Hematopoietic multipotent progenitor cell treated with erythropoietin and hydrocortisone succinate and interleukin-3 and kit ligand, for 6 days (in vitro differentiated cells): Measurements from ENCODE around the gene CEACAM4.
A peak's percentile ranks its signal among the peaks of the same experiment; 100 is the strongest.

Experiments
- DNase-seq: peaks from one replicate; pipeline ENCODE4 v3.0.0-alpha.2; 2015

CEACAM4 gene

DNA sequence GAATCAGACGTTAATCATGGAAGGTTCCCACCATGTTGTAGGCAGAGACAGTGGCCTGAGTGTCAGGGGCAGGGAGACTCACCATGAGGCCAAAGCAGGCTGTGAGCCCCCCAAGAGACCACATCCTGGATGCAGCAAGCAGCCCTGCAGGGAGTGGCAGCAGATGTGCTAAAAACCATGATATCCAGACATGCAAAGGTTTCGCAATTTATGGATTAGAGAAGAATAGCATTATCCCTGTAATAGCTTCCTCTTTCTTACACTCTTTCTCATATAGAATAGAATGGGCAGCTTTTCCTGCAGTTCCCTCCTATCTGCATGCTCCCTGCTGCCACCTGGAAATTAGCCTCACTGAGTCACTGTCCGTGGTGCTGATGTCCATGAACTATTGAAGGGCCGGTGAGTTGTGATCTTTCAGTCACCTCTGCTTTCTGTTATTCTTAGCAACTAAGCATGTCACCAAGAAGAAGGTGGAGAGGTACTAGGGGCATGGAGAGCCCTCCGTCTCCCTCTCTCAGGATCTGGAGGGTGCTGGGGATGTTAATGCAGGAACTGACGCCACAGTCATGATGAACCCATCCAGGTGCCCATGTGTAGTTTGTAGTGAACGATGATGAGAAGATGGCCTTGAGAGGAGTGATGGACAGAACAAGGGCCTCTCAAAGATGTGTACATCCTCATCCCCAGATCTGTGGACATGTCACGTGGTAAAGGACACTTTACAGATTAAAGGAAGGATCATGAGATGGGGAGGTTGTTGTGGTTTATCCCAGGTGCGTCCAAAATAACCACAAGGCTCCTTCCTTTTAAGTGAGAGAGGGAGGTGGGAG, 9.9 kb downstream of the CEACAM4 start:
- peak; percentile 59 for DNase-seq

DNA sequence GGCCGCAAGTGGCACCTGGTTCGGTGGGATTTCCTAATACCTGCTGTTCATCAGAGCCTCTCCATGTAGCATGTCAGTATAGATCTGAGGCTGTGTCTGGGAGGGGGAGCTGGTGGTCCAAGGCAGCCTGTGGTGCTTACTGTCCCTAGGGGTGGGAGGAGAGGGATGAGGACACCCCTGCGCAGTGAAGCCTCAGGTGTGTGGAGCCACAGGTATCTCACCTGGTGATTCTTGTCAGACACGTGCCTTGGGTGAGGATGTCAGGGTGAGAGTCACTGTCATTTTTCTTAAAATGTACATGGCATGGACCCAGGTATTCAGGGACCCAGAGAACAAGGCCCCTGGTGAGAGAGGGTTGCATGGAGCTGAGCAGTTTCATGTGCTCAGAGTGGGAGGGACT, 11.7 kb downstream of the CEACAM4 start:
- no peak for DNase-seq

DNA sequence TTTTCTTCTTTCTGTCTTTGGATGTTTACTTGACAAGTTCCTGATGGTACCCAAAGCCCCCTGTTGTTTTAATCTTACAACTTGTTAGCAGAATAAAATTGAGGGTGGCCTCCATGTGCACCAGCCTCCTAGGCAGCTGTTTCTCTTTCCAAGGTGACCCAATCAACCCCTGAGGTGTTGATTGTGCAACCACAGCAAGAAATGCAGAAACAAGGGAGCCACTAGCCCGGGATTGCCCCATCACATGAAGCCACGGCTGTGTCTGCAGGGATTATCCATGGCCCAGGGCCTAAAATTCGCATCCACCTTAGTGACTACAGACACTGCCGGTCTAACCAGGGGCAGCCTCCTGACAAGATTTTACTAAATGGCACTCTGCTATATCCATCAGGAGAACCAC, 14.4 kb downstream of the CEACAM4 start:
- peak; percentile 22 for DNase-seq

DNA sequence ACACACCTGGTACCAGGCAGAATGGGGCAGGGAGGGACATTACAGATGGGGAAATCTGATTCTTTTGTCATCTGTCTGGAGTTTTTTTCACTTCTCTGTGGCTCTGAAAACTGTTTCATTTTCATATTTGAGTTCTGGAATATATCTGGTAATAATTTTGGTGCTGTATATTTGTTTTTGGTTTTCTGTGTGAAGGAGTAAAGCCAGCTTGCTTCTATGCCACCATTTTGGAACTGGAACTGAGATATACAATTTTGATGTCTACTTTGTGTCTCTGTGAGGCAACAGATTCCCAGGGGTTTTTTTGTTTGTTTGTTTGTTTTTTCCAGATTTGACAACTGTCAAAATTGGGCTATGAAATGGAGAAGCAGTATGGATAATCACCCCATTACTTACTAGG, 16.1 kb downstream of the CEACAM4 start:
- no peak for DNase-seq

DNA sequence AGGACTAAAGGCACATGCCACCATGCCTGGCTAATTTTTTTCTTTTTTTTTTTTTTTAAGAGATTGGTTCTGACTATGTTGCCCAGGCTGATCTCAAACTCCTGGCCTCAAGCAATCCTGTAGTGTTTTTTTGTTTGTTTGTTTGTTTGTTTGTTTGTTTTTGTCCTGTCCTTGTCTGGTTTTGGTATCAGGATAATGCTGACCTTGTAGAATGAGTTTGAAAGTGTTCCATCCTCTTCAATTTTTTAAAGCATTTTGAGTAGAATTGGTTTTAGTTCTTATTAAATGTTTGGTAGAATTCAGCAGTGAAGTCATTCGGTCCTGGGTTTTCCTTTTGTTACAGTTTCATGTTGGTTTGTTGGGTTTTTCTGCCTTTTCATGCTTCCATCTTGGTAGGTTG, 19.2 kb downstream of the CEACAM4 start:
- DNase-seq, result no peak

DNA sequence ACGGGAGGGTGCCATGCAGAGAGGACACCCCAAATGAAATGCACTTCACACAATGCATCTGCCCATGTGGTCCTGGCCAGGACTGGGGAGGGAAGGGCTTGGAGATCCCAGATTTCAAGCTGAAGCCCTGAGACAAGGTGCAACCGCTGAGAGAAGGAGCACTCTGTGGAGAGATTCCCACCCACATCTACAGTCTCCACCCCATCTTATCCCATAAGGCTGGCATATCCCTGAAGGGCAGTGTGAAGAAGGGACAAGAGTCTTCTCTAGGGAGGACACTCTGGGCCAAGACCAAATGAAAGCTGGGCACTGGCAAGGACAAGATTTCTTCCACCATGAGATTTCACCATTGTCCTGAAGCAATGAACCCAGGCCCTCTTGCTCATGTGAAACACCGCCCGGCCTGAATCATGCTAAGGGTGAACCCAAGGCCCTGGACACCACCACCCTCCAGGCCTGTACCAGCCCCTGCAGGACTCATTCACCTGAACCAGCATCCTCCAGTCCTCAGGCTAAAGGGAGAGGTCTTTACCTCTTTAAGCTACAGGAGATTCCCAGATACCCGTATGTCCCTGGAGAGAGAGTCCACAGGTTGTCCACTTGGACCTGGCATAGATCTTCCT, 20.5 kb downstream of the CEACAM4 start:
- no peak for DNase-seq

DNA sequence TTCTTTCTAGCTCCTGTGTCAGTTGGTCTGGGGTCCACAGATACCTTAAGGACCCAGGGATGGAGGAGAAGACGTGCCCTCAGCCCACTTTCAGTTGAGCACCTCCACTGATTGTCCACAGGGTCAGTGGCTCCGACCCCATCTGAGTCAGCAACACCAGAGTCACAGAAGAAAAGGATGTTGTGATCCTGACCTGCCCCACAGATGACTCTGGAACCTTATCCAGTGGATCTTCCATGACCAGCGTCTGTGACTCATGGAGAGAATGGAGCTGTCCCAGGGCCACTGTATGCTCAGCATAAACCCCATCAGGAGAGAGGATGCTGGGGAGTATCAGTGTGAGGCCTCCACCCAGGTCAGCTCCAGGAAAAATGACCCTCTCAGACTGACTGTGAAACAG, 22.0 kb downstream of the CEACAM4 start:
- DNase-seq, result no peak

DNA sequence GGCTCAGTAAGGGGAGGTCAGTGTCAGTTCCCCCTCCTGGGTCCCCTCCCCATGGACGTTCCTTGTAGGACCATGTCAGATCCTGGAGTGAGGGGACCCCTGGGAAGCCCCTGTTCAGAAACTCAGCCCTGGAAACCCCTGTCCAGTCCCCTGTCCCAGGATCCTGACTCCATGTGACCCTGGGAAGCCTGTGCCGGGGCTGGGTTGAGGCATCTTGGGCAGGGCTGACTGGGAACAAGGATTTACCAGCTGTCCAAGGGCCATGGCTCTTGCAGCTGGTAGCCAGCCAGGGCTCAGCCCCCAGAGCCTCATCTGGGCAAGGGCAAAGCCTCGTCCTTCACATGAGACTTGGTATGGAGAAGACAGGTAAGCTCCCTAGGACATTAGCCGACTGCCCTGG, 25.1 kb downstream of the CEACAM4 start:
- DNase-seq, result no peak

DNA sequence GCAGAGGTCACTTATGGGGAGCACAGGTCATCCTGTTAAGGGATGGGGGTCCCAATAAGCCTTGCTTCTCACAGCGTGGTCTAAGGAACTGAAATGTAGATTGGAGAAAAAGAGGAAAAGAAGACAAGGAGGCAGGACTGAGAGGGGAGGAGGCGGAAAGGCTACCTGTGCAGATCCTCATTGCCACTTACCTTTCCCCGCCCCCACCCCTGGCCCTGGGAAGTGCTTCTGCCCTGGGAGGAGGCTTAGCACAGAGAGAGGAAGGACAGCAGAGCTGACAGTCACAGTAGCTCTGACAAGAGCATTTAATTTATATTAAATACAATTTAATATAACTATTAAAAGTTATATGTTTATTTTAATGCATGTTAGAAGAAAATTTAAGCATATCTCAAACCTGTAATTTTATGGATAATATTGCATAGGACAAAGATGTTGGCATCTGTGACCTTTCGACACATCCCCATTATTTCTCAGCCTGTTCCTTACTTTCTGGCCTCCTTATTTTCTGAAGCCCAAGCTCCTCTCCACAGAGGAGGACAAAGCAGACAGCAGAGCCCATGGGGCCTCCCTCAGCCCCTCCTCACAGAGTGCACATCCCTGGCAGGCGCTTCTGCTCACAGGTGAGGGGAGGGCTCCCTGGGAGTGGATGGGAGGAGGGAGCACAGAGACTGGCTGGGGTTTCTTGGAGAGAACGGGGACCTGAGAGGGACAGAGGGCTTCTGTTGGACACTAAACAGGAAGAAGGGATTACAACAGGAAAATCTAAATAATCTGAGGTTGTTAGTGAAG, 27.5 kb downstream of the CEACAM4 start:
- no peak for DNase-seq

DNA sequence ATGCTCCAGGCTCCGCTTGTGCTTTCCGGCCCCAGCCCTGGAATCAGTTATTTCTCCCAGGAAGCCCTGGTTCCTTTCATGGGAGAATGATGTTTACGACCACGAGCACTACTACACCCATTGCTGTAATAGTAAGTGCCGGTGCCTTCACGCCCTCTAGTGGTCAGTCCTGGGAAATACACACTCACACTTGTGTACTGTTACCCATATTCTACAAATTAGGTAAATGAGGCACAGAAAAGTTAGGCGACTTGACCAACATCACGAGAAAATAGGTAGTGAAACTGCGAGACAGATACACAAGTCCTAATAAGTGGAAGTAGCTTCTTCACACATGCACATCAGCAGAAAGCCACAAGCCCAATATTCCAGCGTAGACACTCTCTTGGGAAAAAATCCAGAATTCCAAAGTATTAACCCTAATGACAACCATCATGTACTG, 29.3 kb downstream of the CEACAM4 start:
- peak; percentile 79 for DNase-seq

DNA sequence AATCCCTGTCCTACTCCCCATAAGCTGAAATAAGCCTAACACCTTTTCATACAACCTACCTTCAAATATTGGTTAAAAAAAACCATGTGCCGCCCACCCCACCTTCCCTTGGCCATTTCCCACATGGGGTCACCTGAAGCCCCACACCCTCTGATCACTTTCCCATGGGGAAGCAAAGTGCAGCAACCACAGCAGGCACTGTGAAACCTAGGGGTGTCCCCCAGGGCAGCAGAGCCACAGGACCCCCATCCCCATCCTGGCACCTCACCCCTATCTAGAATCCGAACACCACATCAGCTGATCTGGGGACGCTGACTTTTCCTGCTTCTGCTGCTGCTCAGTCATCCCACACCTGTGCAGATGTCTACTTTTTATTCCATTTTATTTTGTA, 31.0 kb downstream of the CEACAM4 start:
- DNase-seq, result no peak

DNA sequence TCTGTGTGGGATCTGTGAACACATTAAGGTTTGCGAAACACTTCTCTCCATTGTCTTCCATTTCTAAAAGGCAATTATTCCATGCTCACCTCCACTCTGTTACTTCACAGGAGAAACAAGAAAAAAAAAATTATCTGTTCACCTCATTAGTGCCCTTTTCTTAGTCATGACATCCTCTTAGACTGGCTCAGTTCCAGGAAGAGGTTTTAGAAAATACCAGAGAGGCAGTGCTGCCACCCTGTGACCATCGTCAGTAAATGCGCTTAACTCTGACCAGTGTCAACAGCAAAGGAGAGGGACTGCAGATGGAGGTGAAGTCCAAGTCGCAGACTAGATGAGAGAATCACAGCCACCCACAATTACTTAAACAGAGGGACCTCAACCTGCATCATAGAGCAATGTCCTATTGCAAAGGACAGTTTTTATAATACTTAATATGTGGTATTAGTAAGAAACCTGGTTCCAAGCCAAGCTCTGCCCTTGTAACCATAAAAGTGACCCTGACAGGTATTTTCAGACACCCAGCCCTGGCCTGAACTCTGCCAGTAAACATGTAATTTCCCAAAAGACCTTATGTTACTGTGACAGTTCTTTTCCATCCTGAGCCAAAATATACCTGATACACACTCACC, 31.5 kb downstream of the CEACAM4 start:
- peak; percentile 93 for DNase-seq

DNA sequence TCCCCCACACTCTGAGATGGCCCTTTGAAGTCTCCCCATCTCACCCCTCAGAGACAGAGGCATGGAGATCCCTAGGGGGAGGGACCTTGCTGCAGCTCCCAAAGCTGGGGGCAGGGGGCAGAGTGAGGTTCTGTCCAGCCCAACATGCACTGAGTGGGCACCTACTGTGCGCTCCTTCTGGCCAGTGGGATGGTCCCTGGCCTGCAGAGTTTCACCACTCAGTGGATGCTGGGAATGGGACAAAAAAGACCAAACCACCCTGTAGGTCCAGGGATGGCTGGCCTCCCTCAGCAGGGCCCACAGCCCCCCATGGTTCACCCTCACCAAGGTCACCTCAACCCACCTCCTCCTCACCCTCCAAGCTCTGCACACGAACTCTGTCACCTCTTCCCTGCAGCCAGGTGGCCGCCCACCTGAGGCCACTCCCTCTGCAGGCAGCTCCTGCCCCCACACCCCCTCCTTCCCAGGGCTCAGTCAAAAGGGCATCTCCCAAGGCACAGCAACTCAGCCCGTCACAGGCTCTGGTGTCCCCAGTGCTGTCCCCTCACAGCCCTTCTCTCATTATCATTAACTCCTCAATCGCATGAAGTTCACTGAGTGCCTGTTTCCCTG, 34.8 kb downstream of the CEACAM4 start:
- no peak for DNase-seq

DNA sequence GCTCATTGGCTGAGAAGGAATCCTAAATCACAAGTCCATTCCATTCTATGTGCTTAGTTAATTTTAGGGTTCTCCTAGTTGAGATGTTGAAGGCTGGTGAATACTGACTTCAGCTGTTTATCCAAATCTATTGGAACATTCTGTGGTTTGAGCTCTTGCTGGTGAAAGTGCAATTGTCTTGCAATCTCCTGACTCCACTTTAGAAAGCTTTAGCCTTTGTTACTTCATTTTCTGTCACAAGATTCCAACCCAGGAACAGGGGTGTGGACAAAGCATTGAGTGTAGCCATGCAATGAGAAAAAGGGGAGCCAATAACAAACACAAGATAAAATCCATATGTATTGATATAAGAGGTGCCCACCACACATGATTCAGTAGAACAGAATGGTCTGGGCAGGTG, 35.9 kb downstream of the CEACAM4 start:
- DNase-seq, result no peak

DNA sequence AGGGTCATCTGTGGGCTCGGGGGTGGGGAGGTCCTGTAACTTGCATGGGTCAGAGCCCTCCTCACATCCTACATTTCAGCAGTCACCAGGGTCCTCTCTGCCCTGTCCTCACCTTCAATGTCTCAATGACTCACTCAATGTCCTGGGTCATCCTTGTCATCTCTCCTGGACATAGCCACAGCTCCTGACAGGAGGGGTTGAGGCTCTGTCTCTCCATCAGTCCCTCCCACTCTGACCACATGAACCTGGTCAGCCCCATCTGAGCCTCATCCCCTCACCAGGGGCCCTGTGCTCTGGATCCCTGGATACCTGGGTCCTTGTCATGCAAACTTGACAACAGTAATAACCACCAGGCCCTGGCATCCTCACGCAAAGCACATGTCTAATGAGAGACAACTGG, 37.5 kb downstream of the CEACAM4 start:
- DNase-seq, result no peak

DNA sequence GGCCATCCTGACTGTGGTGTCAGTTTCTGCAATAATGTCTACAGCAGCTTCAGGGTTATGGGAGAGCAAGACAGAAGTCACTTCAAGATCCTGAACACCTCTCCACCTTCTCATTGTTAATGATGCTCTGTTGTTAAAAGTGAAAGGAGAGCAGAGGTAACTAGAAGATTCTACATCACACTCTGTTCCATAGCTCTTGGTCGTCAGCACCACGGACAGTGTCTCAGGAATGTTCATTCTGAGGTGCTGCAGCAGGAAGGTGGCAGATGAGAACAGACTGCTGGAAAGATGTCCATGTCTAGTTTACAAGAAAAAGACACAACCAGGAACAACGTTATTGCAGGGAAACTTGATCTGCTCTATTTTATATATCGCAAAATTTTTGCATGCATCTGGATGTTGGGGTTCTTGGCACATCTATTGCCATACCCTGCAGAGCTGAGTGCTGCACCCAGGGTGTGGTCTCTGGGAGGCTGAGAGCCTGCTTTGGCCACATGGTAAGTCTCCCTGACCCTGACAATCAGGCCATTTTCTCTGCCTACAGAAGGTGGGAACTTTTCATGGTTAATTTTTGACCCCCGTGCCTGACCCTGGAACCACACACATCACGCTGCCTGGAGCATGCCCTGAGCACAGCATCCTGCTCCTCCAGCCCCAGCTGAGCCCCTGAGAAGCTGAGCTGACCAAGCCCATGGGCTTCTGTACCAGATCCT, 38.2 kb downstream of the CEACAM4 start:
- peak; percentile 65 for DNase-seq

DNA sequence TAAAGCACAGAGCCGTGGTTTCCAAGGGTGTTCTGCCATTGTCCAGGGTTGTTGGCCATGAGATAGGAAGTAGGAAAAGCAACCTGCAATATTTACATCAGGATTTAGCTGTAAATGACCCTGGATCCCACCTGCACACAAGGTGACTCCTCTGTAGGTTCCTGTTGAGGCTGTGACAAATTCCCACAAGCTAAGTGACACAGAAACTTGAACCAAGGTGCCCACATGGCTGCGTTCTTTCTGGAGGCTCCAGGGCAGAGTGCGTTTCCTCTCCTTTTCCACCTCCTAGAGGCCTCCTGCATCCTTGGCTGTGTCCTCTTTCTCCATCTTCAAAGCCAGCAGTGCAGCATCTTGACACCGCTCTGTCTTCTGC, 39.0 kb downstream of the CEACAM4 start:
- DNase-seq, result no peak

DNA sequence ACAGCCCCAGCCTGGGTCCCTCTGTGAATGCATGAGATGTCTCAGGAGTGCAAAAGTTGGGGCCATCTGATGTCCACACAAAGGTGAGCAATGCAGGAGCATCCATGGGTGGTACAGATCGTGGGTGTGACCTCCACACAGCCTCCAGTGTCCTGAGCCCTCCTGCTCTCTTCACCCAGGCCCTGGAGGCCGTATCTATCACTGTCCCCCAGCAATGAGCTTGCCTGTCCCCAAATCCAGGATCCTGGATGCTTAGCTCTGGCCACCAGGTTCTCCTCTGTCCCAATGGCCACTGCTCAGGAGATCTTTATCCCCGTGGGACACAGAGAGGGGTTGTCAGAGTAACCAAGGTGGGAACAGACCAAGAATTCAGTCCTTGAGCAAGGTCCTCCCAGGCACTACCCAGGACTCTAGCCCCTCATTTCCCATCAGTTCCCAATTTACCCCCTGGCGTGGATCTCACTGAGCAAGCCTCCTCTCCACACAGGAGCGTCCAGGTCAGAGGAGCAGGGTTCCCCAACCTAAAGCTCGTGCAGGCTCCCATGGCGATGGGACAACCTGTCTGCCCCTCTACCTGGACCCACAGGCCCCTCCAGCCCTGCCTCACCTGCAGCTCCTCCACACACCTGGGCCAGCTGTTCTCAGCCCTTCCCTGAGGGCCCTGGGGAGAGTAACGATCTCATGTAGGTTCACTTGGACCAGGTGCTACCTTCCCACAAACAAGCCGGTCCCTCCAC, 39.6 kb downstream of the CEACAM4 start:
- no peak for DNase-seq

DNA sequence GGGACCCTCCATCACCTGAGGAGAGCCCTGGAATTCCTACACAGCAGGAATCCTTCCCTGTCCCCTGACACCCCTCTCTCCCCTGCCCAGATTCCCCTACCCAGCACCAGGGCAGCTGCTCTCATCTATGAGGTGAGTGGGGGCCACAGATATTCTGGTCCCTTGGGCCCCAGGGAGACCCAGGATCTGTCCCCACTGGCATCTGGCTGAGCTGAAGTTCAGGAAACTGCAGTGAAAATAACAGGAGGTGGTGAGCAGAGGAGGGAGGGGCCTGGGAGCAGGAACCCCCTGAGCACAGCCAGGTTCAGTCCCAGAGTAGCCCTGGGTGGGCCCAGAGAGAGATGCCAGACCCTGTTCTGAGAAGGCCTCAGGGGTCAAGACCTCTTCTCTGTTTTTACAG, 40.8 kb downstream of the CEACAM4 start:
- DNase-seq, result no peak

DNA sequence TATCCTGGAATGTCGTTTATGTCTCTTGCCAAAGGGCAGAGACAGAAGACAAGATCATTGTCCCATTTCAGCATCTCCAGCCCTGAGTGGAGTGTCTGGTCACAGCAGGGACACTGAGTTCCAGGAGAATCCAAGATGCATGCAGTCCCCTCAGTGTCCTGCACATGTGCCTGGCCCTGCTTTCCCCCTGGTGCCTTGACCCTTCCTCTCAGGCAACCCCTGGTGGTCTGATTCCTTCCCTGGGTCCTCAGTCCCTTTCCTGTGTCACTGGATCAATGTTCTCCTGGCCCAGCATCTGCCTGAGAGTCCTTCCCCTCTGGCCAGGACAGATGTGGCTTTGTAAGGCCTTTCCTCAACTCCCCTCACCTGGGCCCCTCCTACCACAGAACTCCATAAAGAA, 41.9 kb downstream of the CEACAM4 start:
- no peak for DNase-seq

DNA sequence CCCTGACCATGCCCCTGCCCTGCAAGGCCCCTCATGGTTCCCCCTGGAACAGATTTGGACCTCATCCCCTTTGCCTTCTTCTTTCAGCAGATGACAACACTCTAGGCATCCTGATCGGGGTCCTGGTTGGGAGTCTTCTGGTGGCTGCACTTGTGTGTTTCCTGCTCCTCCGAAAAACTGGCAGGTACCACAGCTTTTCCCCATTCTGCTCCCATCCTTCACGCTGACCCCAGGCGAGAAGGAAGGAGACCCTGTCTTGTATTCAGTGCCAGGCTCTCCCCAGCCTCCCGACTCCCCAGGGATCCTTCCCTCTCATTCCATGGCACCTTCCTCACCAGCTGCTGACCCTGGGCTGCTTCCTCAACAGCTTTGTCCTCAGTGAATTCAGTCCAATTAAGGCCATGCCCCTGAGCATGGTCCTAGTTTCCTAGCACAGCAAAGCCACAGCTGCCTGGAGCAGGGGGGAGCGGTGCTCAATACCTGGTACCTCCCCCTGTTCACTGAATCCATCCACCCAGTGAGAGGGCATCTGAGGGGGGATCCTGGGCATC, 42.5 kb downstream of the CEACAM4 start:
- DNase-seq, result no peak
